H1 (cell line): Measurements from ENCODE around the gene ERLIN1. TPM values are rescaled to one million over a fixed set of nuclear protein-coding genes. Genes with fewer than 3 reads are reported as not detected.

Experiments
- CTCF ChIA-PET: fragments of 300-600 bp; sonication (Branson Sonifier 250); formaldehyde crosslinking; loops from one replicate; lab custom pipeline; 2021; ENCODE audit not compliant: partially characterized antibody; lab: Charles Lee
- POLR2A ChIA-PET: fragments of 300-600 bp; sonication (Branson Sonifier 250); formaldehyde crosslinking; loops from one replicate; lab custom pipeline; 2021; ENCODE audit warnings: inconsistent platforms; ENCODE audit not compliant: partially characterized antibody; lab: Charles Lee
- DNase-seq, 2 experiments: peaks; one replicate each; pipeline versions ENCODE4 v3.0.0 to v3.0.0-alpha.2; 2010 to 2022; ENCODE audit warnings: low spot score in 2 of 2, low read depth in 1 of 2, mixed read lengths in 1 of 2
- FAIRE-seq: peaks from 2 replicates; lab custom pipeline; 2011; peaks lifted over from hg19 to GRCh38; lab: Jason Lieb, UNC
- H2AFZ ChIP-seq: 2 replicates; pipeline ENCODE4 v1.8.1; 2012; ENCODE audit warnings: low read length, inconsistent platforms
- H2AK5ac ChIP-seq: 2 replicates; pipeline ENCODE4 v1.6.1; 2013; ENCODE audit warnings: low read depth, low read length
- H2BK120ac ChIP-seq: replicated peaks from 2 replicates; pipeline ENCODE3; 2013; ENCODE audit warnings: low read depth, low read length, inconsistent platforms
- H2BK12ac ChIP-seq: 2 replicates; pipeline ENCODE4 v1.6.1; 2013; ENCODE audit warnings: low read depth, low read length
- H2BK15ac ChIP-seq: 2 replicates; pipeline ENCODE4 v1.6.1; 2013; ENCODE audit warnings: low read length
- H2BK20ac ChIP-seq: 2 replicates; pipeline ENCODE4 v1.6.1; 2013; ENCODE audit warnings: low read length
- H2BK5ac ChIP-seq: 2 replicates; pipeline ENCODE4 v1.6.1; 2013; ENCODE audit warnings: low read depth, low read length
- H3K14ac ChIP-seq: 2 replicates; pipeline ENCODE4 v1.6.1; 2013; ENCODE audit warnings: inconsistent platforms; ENCODE audit not compliant: insufficient read length
- H3K18ac ChIP-seq: 2 replicates; pipeline ENCODE4 v1.6.1; 2013; ENCODE audit warnings: low read length; ENCODE audit errors: extremely low read depth
- H3K23ac ChIP-seq: 2 replicates; pipeline ENCODE4 v1.6.1; 2013; ENCODE audit warnings: inconsistent platforms; ENCODE audit not compliant: insufficient read length
- H3K23me2 ChIP-seq: 2 replicates; pipeline ENCODE4 v1.6.1; 2013; ENCODE audit warnings: low read depth, low read length
- H3K27ac ChIP-seq: 2 replicates; pipeline ENCODE4 v1.6.1; 2011; ENCODE audit warnings: low read depth, low read length, inconsistent platforms
- H3K27me3 ChIP-seq, 4 experiments: replicated peaks in 1 of 4; 1 replicate in 1 of 4; 2 replicates in 3 of 4; pipeline versions ENCODE4 v1.6.1 to v1.8.1; 2011 to 2013; ENCODE audit warnings: low read length in 3 of 4, mild to moderate bottlenecking in 3 of 4, inconsistent platforms in 2 of 4, mixed read lengths in 2 of 4, moderate library complexity in 1 of 4; ENCODE audit not compliant: control insufficient read depth in 3 of 4, insufficient read depth in 3 of 4; ENCODE audit errors: extremely low read depth in 1 of 4
- H3K36me3 ChIP-seq, 4 experiments: 2 replicates each; pipeline versions ENCODE4 v1.6.1 to v1.8.1; 2011 to 2013; ENCODE audit warnings: mild to moderate bottlenecking in 4 of 4, low read length in 3 of 4, moderate library complexity in 2 of 4, control low read depth in 1 of 4, inconsistent platforms in 1 of 4; ENCODE audit not compliant: insufficient read depth in 4 of 4, control insufficient read depth in 2 of 4
- H3K4ac ChIP-seq: replicated peaks from 2 replicates; pipeline ENCODE3; 2013; ENCODE audit warnings: low read length, low read depth, mixed read lengths, inconsistent platforms; ENCODE audit not compliant: insufficient read length
- H3K4me1 ChIP-seq, 4 experiments: replicated peaks in 1 of 4; 1 replicate in 1 of 4; 2 replicates in 3 of 4; pipeline versions ENCODE4 v1.6.1 to v1.8.1; 2011 to 2013; ENCODE audit warnings: low read length in 3 of 4, inconsistent platforms in 2 of 4, mixed read lengths in 1 of 4; ENCODE audit not compliant: insufficient read depth in 4 of 4, control insufficient read depth in 3 of 4
- H3K4me2 ChIP-seq, 2 experiments: 2 replicates each; pipeline versions ENCODE4 v1.6.1 to v1.8.1; 2011 to 2013; ENCODE audit warnings: low read depth in 2 of 2, low read length in 2 of 2, control low read depth in 1 of 2, inconsistent platforms in 1 of 2, mild to moderate bottlenecking in 1 of 2; ENCODE audit not compliant: insufficient read depth in 1 of 2
- H3K4me3 ChIP-seq, 4 experiments: fragments of 200-600, 300-600 bp in 1 of 4; sonication (generic), shearing (Covaris generic), sonication (Bioruptor Twin) in 1 of 4; 2 replicates each; pipeline versions ENCODE4 v1.5.1 to v1.8.1; 2011 to 2016; ENCODE audit warnings: low read length in 4 of 4, low read depth in 3 of 4, control low read depth in 2 of 4, inconsistent platforms in 2 of 4, mild to moderate bottlenecking in 2 of 4, mixed read lengths in 1 of 4, moderate library complexity in 1 of 4; ENCODE audit not compliant: insufficient read depth in 2 of 4; ENCODE audit errors: extremely low read depth in 1 of 4
- H3K56ac ChIP-seq: replicated peaks from 2 replicates; pipeline ENCODE3; 2013; ENCODE audit warnings: low read depth, mild to moderate bottlenecking, mixed read lengths, low read length, inconsistent platforms; ENCODE audit not compliant: insufficient read length
- H3K79me1 ChIP-seq: 2 replicates; pipeline ENCODE4 v1.6.1; 2013; ENCODE audit warnings: low read depth, low read length, control low read depth
- H3K79me2 ChIP-seq, 2 experiments: 2 replicates each; pipeline versions ENCODE4 v1.6.1 to v1.8.1; 2012 to 2013; ENCODE audit warnings: low read length in 2 of 2, mild to moderate bottlenecking in 2 of 2, inconsistent platforms in 1 of 2; ENCODE audit not compliant: insufficient read depth in 2 of 2, control insufficient read depth in 1 of 2
- H3K9ac ChIP-seq, 4 experiments: replicated peaks in 1 of 4; 1 replicate in 1 of 4; 2 replicates in 3 of 4; pipeline versions ENCODE4 v1.6.1 to v1.8.1; 2011 to 2013; ENCODE audit warnings: low read depth in 3 of 4, low read length in 3 of 4, control low read depth in 2 of 4, mild to moderate bottlenecking in 2 of 4, moderate library complexity in 2 of 4, inconsistent platforms in 1 of 4; ENCODE audit errors: extremely low read depth in 1 of 4
- H3K9me3 ChIP-seq, 2 experiments: 2 replicates each; pipeline versions ENCODE4 v1.6.1 to v1.8.1; 2012 to 2013; ENCODE audit warnings: mild to moderate bottlenecking in 2 of 2, moderate library complexity in 2 of 2, control low read depth in 1 of 2, inconsistent platforms in 1 of 2, low read depth in 1 of 2, low read length in 1 of 2, mixed read lengths in 1 of 2; ENCODE audit not compliant: insufficient read depth in 2 of 2
- H4K20me1 ChIP-seq, 2 experiments: replicated peaks in 1 of 2; 2 replicates each; pipeline versions ENCODE3 to v1.8.1; 2011 to 2013; ENCODE audit warnings: inconsistent platforms in 2 of 2, low read length in 2 of 2, mild to moderate bottlenecking in 1 of 2; ENCODE audit not compliant: insufficient read depth in 2 of 2, control insufficient read depth in 1 of 2
- H4K5ac ChIP-seq: 2 replicates; pipeline ENCODE4 v1.6.1; 2013; ENCODE audit warnings: low read length, low read depth, mixed read lengths, inconsistent platforms; ENCODE audit not compliant: insufficient read length
- H4K8ac ChIP-seq: 2 replicates; pipeline ENCODE4 v1.8.0; 2013; ENCODE audit warnings: mild to moderate bottlenecking, moderate library complexity, low read length, inconsistent platforms; ENCODE audit not compliant: insufficient read depth; ENCODE audit errors: extremely low read depth
- H4K91ac ChIP-seq: replicated peaks from 2 replicates; pipeline ENCODE3; 2013; ENCODE audit warnings: low read length, mixed read lengths, inconsistent platforms; ENCODE audit not compliant: insufficient read length
- BACH1 ChIP-seq: IDR thresholded peaks from 2 replicates; pipeline ENCODE4 v1.6.1; 2012; ENCODE audit warnings: low read length, improper control_type of control experiment
- BCL11A ChIP-seq, 2 experiments: IDR thresholded peaks; one replicate each; pipeline ENCODE4 v1.6.1; 2011; ENCODE audit warnings: low read depth in 2 of 2, low read length in 2 of 2, mild to moderate bottlenecking in 2 of 2
- CBX5 ChIP-seq: fragments of 300-800, 300-1000 bp; sonication (generic); IDR thresholded peaks from 2 replicates; pipeline ENCODE4 v1.7.1; 2016; ENCODE audit warnings: antibody characterized with exemption, low read length, low read depth
- CTBP2 ChIP-seq: IDR thresholded peaks from 2 replicates; pipeline ENCODE4 v1.7.0; 2011; ENCODE audit warnings: borderline replicate concordance, mild to moderate bottlenecking, moderate library complexity, mixed read lengths, low read length; ENCODE audit not compliant: insufficient read depth, insufficient read length
- GTF2F1 ChIP-seq: IDR thresholded peaks from 2 replicates; pipeline ENCODE4 v1.6.1; 2012; ENCODE audit warnings: low read depth, low read length, improper control_type of control experiment, borderline replicate concordance
- HDAC6 ChIP-seq: IDR thresholded peaks from one replicate; pipeline ENCODE4 v1.7.1; 2012; ENCODE audit warnings: low read depth, mild to moderate bottlenecking, inconsistent platforms, low read length, moderate library complexity
- KDM1A ChIP-seq: fragments of 200-600, 300-600 bp; sonication (generic); IDR thresholded peaks from 2 replicates; pipeline ENCODE4 v1.7.1; 2016; ENCODE audit warnings: mild to moderate bottlenecking, low read length, borderline replicate concordance
- KDM5A ChIP-seq: fragments of 200-600 bp; IDR thresholded peaks from 2 replicates; pipeline ENCODE4 v1.7.1; 2012; ENCODE audit warnings: mild to moderate bottlenecking, low read length, inconsistent platforms, mixed read lengths
- SIN3A ChIP-seq, 2 experiments: IDR thresholded peaks in 1 of 2; conservative IDR thresholded peaks in 1 of 2; 2 replicates each; pipeline ENCODE4 v1.6.1; 2011 to 2012; ENCODE audit warnings: low read length in 2 of 2, improper control_type of control experiment in 1 of 2, low read depth in 1 of 2, mild to moderate bottlenecking in 1 of 2
- SIX5 ChIP-seq: IDR thresholded peaks from 2 replicates; pipeline ENCODE4 v1.6.1; 2011; ENCODE audit warnings: mild to moderate bottlenecking, low read depth, low read length
- TAF1 ChIP-seq: IDR thresholded peaks from 2 replicates; pipeline ENCODE4 v1.6.1; 2011; ENCODE audit warnings: mild to moderate bottlenecking, low read depth, low read length
- TCF12 ChIP-seq: IDR thresholded peaks from 2 replicates; pipeline ENCODE4 v1.6.1; 2011; ENCODE audit warnings: low read depth, mild to moderate bottlenecking, low read length
- WGBS, 2 experiments: shearing (Covaris generic) in 1 of 2; methylation state at CpG; one replicate each; pipeline versions ENCODE4 v1.1.6 to v1.1.7; 2013 to 2015; ENCODE audit warnings: low lambda C conversion rate in 2 of 2, mixed read lengths in 2 of 2, inconsistent platforms in 1 of 2, low coverage in 1 of 2, missing lambda C conversion rate in 1 of 2; ENCODE audit not compliant: insufficient replicate concordance in 2 of 2, insufficient coverage in 1 of 2, insufficient read length in 1 of 2; ENCODE audit errors: extremely low coverage in 1 of 2, missing lambda C conversion rate in 1 of 2; 5-methylcytosine and 5-hydroxymethylcytosine counted together
- polyA plus RNA-seq, 7 experiments: library from polyadenylated mRNA; depleted of rRNA in 3 of 7; stranded (reverse) in 5 of 7; unstranded in 2 of 7; fragments of >200 nt in 5 of 7; fragments of 200-250 nt in 2 of 7; gene quantifications; 1 replicate in 5 of 7; 2 replicates in 1 of 7; 4 replicates in 1 of 7; pipeline versions ENCODE4 v1.2.1 to v1.2.3, GENCODE V29; 2011 to 2013; ENCODE audit warnings: missing spikeins in 2 of 7, mixed read lengths in 2 of 7
- total RNA-seq: library from RNA; stranded (reverse); fragmentation: NEBNext Ultra II Directional; extraction: Animal tissue kit (Norgen Biotek cat#: 25700); gene quantifications from 2 replicates; pipeline ENCODE4 v1.2.1, GENCODE V29; 2021

The ERLIN1 gene
- total and polyA plus RNA-seq, 2 of the 8 experiments (the other 6 are each of a cell fraction or from before 2014, with no cell fraction given) = 16.5 to 32.0 TPM

- no peak overlapping the region for H4K5ac ChIP-seq
- H3K14ac ChIP-seq = no peak overlapping the region
- H3K79me2 ChIP-seq = no peaks in the 10 kb centered on the region
- H3K79me1 ChIP-seq = 0 out of 2 replicates have a peak, but pooled peaks cover 2% of the 10 kb centered on the region
- 94% methylated on average over 4 of the region's 4 CpGs; no CpG with 5 or more reads in 1 of the 2 experiments for WGBS, 2 experiments
- no peaks in the 10 kb centered on the region for H3K9me3 ChIP-seq
- no peak overlapping the region for H3K27ac ChIP-seq
- no peak overlapping the region for H2AK5ac ChIP-seq
- no peak overlapping the region for H2BK12ac ChIP-seq
- H3K18ac ChIP-seq = no peak overlapping the region
- H3K36me3 ChIP-seq = peaks cover 0 to 7% (median 4%) of the 10 kb centered on the region in 4 experiments; a peak in 6 of 8 replicates
- no peaks in the 10 kb centered on the region; a peak in 1 of 7 replicates for H3K27me3 ChIP-seq
- H4K91ac ChIP-seq = no peak overlapping the region
- H4K20me1 ChIP-seq = peaks cover 0 to 3% of the 10 kb centered on the region in 2 experiments
- no peak overlapping the region for H3K4me2 ChIP-seq
- H3K23ac ChIP-seq = no peak overlapping the region
- DNase-seq = no peak
- H3K4me3 ChIP-seq = no peak overlapping the region
- no peak overlapping the region for H2BK5ac ChIP-seq
- H3K4ac ChIP-seq = no peak overlapping the region
- CTCF ChIA-PET = interaction anchor here (1.1 kb wide), 1 partner anchor 98 kb away, joined by 3 read pairs; no protein-coding TSS in a partner anchor
- H3K4me1 ChIP-seq = peaks cover 0 to 2% (median 0%) of the 10 kb centered on the region in 4 experiments; a peak in 2 of 7 replicates
- POLR2A ChIA-PET = no interaction called here
- H3K23me2 ChIP-seq = no peaks in the 10 kb centered on the region
- FAIRE-seq = no peak
- no peak overlapping the region for H3K9ac ChIP-seq
- no peak overlapping the region for H2BK15ac ChIP-seq
- H2AFZ ChIP-seq = no peak overlapping the region
- no peak overlapping the region for H3K56ac ChIP-seq
- no peak overlapping the region for H2BK120ac ChIP-seq
- H4K8ac ChIP-seq = no peak overlapping the region
- no peak for TF ChIP-seq SIX5
- no peak for TF ChIP-seq TAF1
- TF ChIP-seq TCF12 = no peak
- no peak for TF ChIP-seq CBX5
- no peak for TF ChIP-seq SIN3A (conservative IDR thresholded peaks at IDR 0.05 in 1 of 2, IDR thresholded peaks at IDR 0.05 in 1 of 2; ENCODE audit: low read depth in 1 of 2, low read length in 2 of 2)
- TF ChIP-seq BACH1 = no peak
- no peak for TF ChIP-seq CTBP2
- no peak for TF ChIP-seq KDM5A
- TF ChIP-seq KDM1A = no peak
- TF ChIP-seq BCL11A (IDR thresholded peaks at IDR 0.05; ENCODE audit: low read depth in 2 of 2, low read length in 2 of 2) = no peak
- TF ChIP-seq GTF2F1 = no peak
- no peak for TF ChIP-seq HDAC6
- TF ChIP-seq, all 59 proteins: peak for 0
- no peak overlapping the region for H2BK20ac ChIP-seq
Measured at GRCh38 chr10:100146398-100146797, 39.4 kb downstream of the ERLIN1 start.
